Smooth muscle cell (in vitro differentiated cells): ENCODE results near the gene SSNA1. TPM values are rescaled to one million over a fixed set of nuclear protein-coding genes. Genes with fewer than 3 reads are reported as not detected.

Experiments
- DNase-seq: peaks from one replicate; lab custom pipeline; 2025; ENCODE audit not compliant: unreplicated experiment; lab: John Stamatoyannopoulos, UW
- H2AFZ ChIP-seq: fragments of 200-600 bp; sonication (generic); 2 replicates; pipeline ENCODE4 v1.6.0; 2016; ENCODE audit warnings: antibody characterized with exemption, low read depth, mild to moderate bottlenecking
- H3F3A ChIP-seq: fragments of 200-600 bp; sonication (generic); 2 replicates; pipeline ENCODE4 v1.6.0; 2017; ENCODE audit warnings: antibody characterized with exemption, low read depth
- H3K27ac ChIP-seq: fragments of 200-600 bp; sonication (generic); 2 replicates; pipeline ENCODE4 v1.5.1; 2016; ENCODE audit warnings: low read depth, mild to moderate bottlenecking
- H3K27me3 ChIP-seq: fragments of 200-600 bp; sonication (generic); 2 replicates; pipeline ENCODE4 v1.6.1; 2016; ENCODE audit warnings: low read depth, mild to moderate bottlenecking
- H3K36me3 ChIP-seq: fragments of 200-600 bp; sonication (generic); 2 replicates; pipeline ENCODE4 v1.5.1; 2016; ENCODE audit warnings: low read depth
- H3K4me1 ChIP-seq: fragments of 200-600 bp; sonication (generic); 2 replicates; pipeline ENCODE4 v1.5.1; 2016; ENCODE audit warnings: low read depth
- H3K4me2 ChIP-seq: fragments of 200-600 bp; sonication (generic); 2 replicates; pipeline ENCODE4 v1.6.0; 2016; ENCODE audit warnings: mild to moderate bottlenecking
- H3K4me3 ChIP-seq: fragments of 200-600 bp; sonication (generic); 2 replicates; pipeline ENCODE4 v1.5.1; 2016; ENCODE audit warnings: mild to moderate bottlenecking
- H3K79me2 ChIP-seq: fragments of 200-600 bp; sonication (generic); 2 replicates; pipeline ENCODE4 v1.6.0; 2016; ENCODE audit warnings: low read depth, mild to moderate bottlenecking
- H3K9ac ChIP-seq: fragments of 200-600 bp; sonication (generic); 2 replicates; pipeline ENCODE4 v1.6.0; 2016; ENCODE audit warnings: low read depth
- H3K9me3 ChIP-seq: fragments of 200-600 bp; sonication (generic); replicated peaks from 2 replicates; pipeline ENCODE4 v1.5.1; 2016; ENCODE audit warnings: low read depth
- H4K20me1 ChIP-seq: fragments of 200-600 bp; sonication (generic); 2 replicates; pipeline ENCODE4 v1.6.0; 2016; ENCODE audit warnings: low read depth
- CTCF ChIP-seq: fragments of 200-600 bp; sonication (generic); IDR thresholded peaks from 2 replicates; pipeline ENCODE4 v1.5.1; 2017; ENCODE audit warnings: borderline replicate concordance, mild to moderate bottlenecking, antibody characterized with exemption; ENCODE audit not compliant: insufficient read depth, poor library complexity, severe bottlenecking
- WGBS: methylation state at CpG from one replicate; pipeline ENCODE4 v1.1.7; 2016; ENCODE audit warnings: low lambda C conversion rate; 5-methylcytosine and 5-hydroxymethylcytosine counted together
- polyA plus RNA-seq: library from polyadenylated mRNA; unstranded; fragments of >200 nt; fragmentation: Nextera tagmentation; extraction: Ambion mirVana; gene quantifications from 2 replicates; pipeline ENCODE4 v1.2.1, GENCODE V29; 2016
- total RNA-seq: library from RNA; depleted of rRNA; stranded (reverse); fragments of >200 nt; gene quantifications from 2 replicates; pipeline ENCODE4 v1.2.3, GENCODE V29; 2014

Gene SSNA1
- total and polyA plus RNA-seq, 2 experiments from 2014 or later, result 69.5 to 84.9 TPM

GRCh38 chr9:137186385-137186784 is 2.1 kb upstream of the SSNA1 start:
- Histone ChIP-seq H3K27me3 (no peaks in the 10 kb centered on the region), H3K4me3 (no peak overlapping the region), H3K4me2 (peak overlapping the region; percentile 100), H3K27ac (no peak overlapping the region), H3K9me3 (no peaks in the 10 kb centered on the region), H4K20me1 (peaks cover 10% of the 10 kb centered on the region), H3F3A (peaks cover 12% of the 10 kb centered on the region), H3K4me1 (peaks cover 18% of the 10 kb centered on the region), H3K36me3 (no peaks in the 10 kb centered on the region), H2AFZ (no peak overlapping the region), H3K79me2 (peaks cover 39% of the 10 kb centered on the region), H3K9ac (no peak overlapping the region)
- no peak for TF ChIP-seq CTCF
- DNase-seq, result no peak
- 90% methylated on average over 6 of the region's 6 CpGs for WGBS

GRCh38 chr9:137187386-137187785 is 1.1 kb upstream of the SSNA1 start:
- no peak for DNase-seq
- H3K4me3 ChIP-seq, result peak overlapping the region; percentile 88
- H3K27me3 ChIP-seq, result no peaks in the 10 kb centered on the region
- no peak overlapping the region for H3K27ac ChIP-seq
- H3K9me3 ChIP-seq, result no peaks in the 10 kb centered on the region
- H3F3A ChIP-seq, result peaks cover 12% of the 10 kb centered on the region
- TF ChIP-seq CTCF, result no peak
- peaks cover 39% of the 10 kb centered on the region for H3K79me2 ChIP-seq
- H3K4me2 ChIP-seq, result peak overlapping the region; percentile 100
- no peaks in the 10 kb centered on the region for H3K36me3 ChIP-seq
- H4K20me1 ChIP-seq, result peaks cover 10% of the 10 kb centered on the region
- H2AFZ ChIP-seq, result no peak overlapping the region
- H3K4me1 ChIP-seq, result peaks cover 18% of the 10 kb centered on the region
- 93% methylated on average over 14 of the region's 15 CpGs for WGBS
- H3K9ac ChIP-seq, result peak overlapping the region; percentile 96

GRCh38 chr9:137188086-137188489 is 388 bp upstream of the SSNA1 start:
- TF ChIP-seq CTCF, result no peak
- H3K36me3 ChIP-seq, result no peaks in the 10 kb centered on the region
- H3K4me3 ChIP-seq, result peak overlapping the region; percentile 88
- H3K27ac ChIP-seq, result peak overlapping the region; percentile 96
- no peaks in the 10 kb centered on the region for H3K9me3 ChIP-seq
- peaks cover 10% of the 10 kb centered on the region for H4K20me1 ChIP-seq
- no peaks in the 10 kb centered on the region for H3K27me3 ChIP-seq
- peak overlapping the region; percentile 100 for H3K4me2 ChIP-seq
- H3K4me1 ChIP-seq, result peaks cover 18% of the 10 kb centered on the region
- no peak for DNase-seq
- H3K79me2 ChIP-seq, result peaks cover 39% of the 10 kb centered on the region
- H3F3A ChIP-seq, result peaks cover 12% of the 10 kb centered on the region
- 4% methylated on average over 27 of the region's 31 CpGs for WGBS
- peak overlapping the region; percentile 96 for H3K9ac ChIP-seq
- peak overlapping the region; percentile 62 for H2AFZ ChIP-seq
